COLO668 (cell line): Measurements from ENCODE around the gene FXYD2.

Source experiments
- DNase-seq: peaks from one replicate; lab custom pipeline; 2025; ENCODE audit not compliant: unreplicated experiment; lab: John Stamatoyannopoulos, UW

FXYD2 gene

GRCh38 chr11:117859061-117859460 is 34.5 kb upstream of the FXYD2 start:
- no peak for DNase-seq

GRCh38 chr11:117857734-117858414 is 33.3 kb upstream of the FXYD2 start:
- DNase-seq = no peak

GRCh38 chr11:117855912-117856651 is 31.5 kb upstream of the FXYD2 start:
- no peak for DNase-seq

- no peak for DNase-seq
Observed at GRCh38 chr11:117855186-117855845, 30.8 kb upstream of the FXYD2 start.

- no peak for DNase-seq
Observed at GRCh38 chr11:117852309-117852708, 27.8 kb upstream of the FXYD2 start.

- no peak for DNase-seq
Observed at GRCh38 chr11:117851852-117852251, 27.3 kb upstream of the FXYD2 start.

GRCh38 chr11:117851106-117851505 is 26.6 kb upstream of the FXYD2 start:
- no peak for DNase-seq

- no peak for DNase-seq
Observed at GRCh38 chr11:117849781-117850414, 25.4 kb upstream of the FXYD2 start.

GRCh38 chr11:117843666-117844484 is 19.3 kb upstream of the FXYD2 start:
- DNase-seq = peak; percentile 72

- no peak for DNase-seq
Observed at GRCh38 chr11:117842131-117842941, 17.8 kb upstream of the FXYD2 start.

GRCh38 chr11:117841551-117842031 is 17.0 kb upstream of the FXYD2 start:
- DNase-seq = no peak

GRCh38 chr11:117840881-117841550 is 16.5 kb upstream of the FXYD2 start:
- no peak for DNase-seq

GRCh38 chr11:117839936-117840813 is 15.6 kb upstream of the FXYD2 start:
- DNase-seq = no peak

- DNase-seq = no peak
Observed at GRCh38 chr11:117839380-117839881, 14.9 kb upstream of the FXYD2 start.

- no peak for DNase-seq
Observed at GRCh38 chr11:117838901-117839300, 14.4 kb upstream of the FXYD2 start.

GRCh38 chr11:117837791-117838190 is 13.2 kb upstream of the FXYD2 start:
- no peak for DNase-seq

- DNase-seq = no peak
Observed at GRCh38 chr11:117837070-117837776, 12.7 kb upstream of the FXYD2 start.
